HG03103 (cell line): ENCODE measurements around the gene POLL.
"Not testable (repeated sequence)": the region's sequence is repeated elsewhere in the genome, so short reads cannot be mapped to it uniquely, and the experiment has no call there.

Experiments used
- ATAC-seq: cut with Tn5 transposase; IDR thresholded peaks from one replicate; pipeline ENCODE4 v1.9.1; 2021; ENCODE audit warnings: low read depth; ENCODE audit not compliant: unreplicated experiment

Gene POLL

DNA sequence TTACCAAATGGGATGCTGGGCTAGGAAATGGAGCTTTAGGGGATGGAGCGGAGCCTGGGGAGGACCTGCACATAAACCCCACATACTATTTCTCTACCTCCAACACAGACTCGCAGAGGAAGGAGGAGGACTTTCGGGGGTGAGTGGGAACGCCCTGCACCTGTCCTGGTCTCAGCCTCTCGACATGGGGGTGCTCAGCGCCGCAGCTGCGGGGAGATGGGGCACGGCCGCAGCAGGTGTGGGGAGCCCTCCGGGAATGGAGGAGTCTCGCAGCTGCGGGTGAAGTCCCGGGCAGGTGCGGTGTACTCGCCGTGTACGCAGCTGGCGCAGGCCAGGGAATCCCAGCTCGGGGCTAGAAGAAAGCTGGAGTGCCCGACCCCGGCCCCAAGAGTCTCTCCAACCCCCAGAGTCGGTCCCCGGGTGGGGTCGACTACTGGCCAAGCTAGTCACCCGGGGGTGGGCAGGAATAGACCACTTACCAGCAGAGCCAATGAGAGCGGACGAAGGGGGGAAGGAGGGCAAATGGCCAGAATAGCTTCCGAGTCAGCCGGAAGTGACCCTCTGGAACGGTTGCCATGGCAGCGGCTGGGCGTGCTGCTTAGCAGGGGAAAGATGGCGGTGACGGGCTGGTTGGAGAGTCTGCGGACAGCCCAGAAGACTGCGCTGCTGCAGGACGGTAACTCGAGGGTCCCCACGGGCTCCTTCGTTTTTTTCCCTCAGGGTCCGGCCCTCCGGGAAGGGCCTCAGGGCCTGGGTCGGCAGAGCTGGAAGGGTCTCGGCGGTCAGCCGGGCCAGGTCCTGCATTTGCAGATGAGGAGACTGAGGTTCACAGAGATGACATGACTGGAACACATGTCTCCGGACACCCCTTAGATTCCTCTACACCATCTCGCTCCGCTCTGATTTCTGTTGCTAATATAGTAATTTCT, at the start of gene POLL, which contains the start of gene DPCD:
TSS of gene POLL (minus strand) at position 533 of the 929 bp plus-strand sequence. CDS start 897 bp downstream, outside the sequence.
TSS of gene DPCD (plus strand) at position 597 of the 929 bp plus-strand sequence. CDS start at position 613, 16 bp downstream.
- ATAC-seq, result peak; percentile 90

DNA sequence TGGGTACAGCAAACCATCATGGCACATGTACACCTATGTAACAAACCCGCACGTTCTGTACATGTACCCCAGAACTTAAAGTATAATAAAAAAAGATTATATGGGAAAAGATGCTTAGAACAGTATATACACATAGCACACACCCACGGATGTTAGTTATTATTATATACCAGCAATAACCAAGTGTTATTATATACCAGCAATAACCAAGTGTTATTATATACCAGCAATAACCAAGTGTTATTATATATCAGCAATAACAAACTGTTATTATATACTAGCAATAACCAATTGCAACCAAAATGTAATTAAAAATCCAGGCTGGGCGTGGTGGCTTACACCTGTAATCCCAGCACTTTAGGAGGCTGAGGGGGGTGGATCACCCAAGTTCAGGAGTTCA, 45.5 kb upstream of the POLL start:
- not testable (repeated sequence) for ATAC-seq

DNA sequence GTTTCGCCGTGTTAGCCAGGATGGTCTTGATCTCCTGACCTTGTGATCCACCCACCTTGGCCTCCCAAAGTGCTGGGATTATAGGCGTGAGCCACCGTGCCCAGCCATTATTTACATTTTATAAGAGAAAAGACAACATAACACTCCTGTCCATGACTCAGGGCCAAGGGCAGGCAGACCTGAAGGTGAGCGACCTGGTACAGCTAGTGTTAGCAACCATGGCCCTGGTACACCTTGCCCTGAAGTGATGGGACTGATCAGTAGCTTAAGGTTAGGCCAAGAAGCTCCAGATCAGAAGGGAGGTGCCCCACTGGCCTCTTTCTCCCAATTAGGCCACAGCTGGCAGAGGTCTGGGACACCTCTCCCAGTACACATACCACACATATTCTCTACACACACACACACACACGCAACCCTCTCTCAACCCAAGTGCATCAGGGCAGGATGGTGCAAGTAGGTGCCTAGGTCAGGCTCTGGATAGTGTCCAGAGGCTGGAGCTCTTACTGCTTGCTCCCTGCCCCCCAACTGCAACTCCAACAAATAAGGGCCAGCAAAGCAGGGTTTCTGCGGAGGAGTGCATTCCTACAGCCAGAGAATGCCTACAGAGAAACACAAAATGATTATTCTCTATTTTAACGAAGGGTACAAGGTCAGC, 43.9 kb upstream of the POLL start:
- no peak for ATAC-seq

DNA sequence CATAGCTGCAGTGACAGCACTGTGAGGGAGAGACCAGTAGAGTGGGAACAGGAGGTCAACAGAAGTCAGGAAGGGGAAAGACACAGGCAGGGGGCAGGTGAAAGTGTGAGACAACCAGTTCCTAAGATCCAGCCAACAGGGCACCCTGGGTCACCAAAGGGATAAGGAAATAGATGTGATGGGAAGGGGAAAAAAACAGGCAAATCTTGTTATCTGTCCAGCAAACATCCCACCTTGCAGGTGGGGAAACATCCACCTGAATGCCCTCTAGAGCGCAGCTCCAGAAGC, 42.5 kb upstream of the POLL start:
- ATAC-seq, result no peak

DNA sequence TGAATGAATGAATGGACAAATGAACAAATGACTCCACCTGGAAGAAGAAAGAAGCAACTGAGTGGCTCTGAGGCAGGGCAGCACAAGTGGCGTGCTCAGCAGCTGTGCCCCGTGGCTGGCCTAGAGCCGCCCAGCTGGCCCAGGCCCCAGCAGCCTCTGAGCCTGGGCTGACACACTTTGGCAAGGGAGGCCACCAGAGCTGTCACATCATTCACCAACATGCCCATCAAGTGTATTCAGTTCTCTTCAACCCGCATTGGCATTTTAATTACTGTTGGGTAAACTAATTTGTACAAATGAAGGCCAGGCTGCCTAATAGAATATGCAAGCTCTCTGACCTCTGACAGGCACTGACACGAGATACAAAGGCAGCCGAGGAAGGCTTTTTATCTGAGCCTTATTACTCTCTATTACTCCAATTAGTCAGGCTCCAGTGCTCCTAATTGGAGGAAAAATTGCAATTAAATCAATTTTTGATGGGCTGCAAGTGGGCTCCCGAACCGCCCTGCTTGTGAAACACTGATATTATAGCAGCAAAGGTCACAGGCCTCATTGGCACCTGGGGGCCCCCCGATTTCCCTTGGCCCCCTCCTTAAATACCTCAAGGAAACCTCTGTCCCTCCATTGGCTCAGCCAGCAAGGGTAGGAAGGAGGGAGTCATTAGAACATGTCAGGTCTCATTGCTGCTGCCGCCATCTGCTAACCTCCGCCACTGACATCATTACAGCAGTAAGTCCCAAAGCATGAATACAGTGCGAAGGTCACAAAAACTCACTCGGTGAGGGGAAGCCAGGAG, 42.0 kb upstream of the POLL start:
- no peak for ATAC-seq

DNA sequence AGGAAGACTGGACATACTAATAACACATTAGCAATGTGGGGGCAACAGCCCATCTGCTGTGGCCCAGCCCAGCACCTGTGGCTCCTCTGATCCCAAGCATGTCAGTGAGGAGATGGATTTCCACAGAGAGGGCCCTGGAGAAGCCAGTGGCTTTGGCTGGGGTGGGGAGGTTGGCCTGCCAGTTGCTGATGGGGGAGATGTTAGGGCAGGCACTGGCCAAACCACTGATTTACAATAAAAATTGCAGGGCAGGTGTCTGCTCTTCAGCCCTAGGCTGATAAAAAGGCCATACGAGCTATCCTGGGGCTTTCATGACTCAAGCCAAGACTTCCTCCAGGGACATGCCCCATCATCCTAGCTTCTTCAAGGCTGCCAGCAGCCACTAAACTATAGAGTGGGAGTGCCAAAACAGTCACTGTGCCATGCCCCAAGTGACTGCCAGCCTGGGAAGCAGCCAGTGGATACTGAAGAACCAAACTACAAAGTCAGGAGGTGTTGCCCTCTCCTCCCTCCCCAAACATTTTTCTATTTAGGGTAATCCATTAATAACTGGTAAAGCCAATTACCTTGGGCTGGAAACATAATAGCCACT, 37.9 kb upstream of the POLL start:
- no peak for ATAC-seq

DNA sequence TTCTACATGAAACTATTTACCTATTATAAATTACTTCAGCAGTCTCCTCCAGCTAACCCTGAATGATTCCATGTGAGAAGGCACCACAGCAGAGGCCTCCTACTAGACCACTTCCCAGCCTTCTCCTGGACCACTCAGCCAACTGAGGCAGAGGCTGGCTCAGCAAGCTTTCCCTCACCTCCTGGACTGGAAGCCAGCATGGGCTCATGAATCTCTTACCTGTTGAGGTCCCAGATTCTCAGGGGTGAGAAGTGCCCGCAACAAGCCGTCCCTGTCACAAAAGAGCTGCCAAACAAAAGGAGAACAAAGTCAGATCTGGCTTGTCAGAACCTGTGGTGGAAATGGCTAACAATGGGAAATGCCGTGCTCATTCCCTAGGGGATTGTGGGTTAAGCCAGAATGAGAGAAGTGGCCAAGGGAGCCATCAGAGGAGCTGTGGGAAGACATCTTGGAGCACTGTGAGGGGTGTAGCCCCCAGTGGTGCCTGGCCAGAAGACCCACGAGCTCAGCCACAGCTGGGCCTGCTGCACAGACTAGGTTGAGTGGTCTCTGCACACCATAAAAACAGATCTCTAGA, 36.6 kb upstream of the POLL start:
- no peak for ATAC-seq

DNA sequence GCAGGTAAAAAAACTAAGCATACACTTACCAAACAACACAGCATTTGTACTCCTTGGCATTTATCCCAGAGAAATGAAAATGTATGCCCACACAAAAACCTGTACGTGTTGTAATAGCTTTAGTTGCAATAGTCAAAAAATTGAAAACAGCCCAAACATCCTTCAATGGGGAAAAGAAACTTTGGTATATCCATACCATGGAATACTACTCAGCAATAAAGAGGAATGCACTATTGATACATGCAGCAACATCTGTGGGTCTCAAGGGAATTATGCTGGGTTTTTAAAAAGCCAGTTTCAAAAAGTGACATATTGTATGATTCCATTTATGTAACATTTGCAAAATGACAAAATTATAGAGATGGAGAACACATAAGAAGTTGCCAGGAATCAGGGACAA, 35.5 kb upstream of the POLL start:
- no peak for ATAC-seq

DNA sequence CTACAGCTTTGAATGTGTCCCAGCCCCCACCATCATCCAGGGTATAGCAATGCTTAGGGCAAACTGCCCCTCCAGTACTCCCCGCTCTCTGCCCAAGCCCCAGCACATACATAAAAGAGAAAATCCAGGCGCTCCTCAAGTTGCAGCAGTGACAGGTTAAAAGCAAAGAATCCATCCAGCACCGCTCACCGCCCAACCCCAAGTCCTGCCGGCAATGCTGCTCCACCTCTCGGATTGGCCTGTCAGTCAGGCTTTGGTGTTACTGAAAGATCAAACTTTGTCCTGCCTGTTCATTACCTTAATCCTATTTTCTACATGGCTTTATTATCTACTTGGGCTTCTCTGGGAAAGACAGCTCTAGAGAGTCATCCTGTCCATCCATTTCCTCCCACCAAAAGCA, 31.9 kb upstream of the POLL start:
- ATAC-seq, result no peak

DNA sequence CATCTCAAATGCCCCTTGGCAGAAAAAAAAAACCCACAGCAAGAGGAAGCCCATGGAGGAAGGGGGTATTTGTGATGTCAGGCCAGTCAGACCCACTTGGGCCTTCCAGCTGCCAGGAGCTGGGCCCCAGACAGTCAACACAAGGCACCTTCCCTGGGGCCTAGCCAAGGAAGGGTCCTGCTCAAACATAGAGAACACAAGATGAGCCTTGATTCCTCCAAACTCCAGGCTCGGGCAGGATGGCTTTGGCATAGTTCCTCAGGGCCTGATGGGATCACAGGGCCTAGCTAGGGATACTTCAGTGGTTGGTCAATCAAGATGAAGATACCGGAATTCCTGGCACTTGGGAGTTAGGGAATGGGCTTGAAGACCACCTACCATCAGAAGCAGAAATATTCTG, 30.8 kb upstream of the POLL start:
- no peak for ATAC-seq

DNA sequence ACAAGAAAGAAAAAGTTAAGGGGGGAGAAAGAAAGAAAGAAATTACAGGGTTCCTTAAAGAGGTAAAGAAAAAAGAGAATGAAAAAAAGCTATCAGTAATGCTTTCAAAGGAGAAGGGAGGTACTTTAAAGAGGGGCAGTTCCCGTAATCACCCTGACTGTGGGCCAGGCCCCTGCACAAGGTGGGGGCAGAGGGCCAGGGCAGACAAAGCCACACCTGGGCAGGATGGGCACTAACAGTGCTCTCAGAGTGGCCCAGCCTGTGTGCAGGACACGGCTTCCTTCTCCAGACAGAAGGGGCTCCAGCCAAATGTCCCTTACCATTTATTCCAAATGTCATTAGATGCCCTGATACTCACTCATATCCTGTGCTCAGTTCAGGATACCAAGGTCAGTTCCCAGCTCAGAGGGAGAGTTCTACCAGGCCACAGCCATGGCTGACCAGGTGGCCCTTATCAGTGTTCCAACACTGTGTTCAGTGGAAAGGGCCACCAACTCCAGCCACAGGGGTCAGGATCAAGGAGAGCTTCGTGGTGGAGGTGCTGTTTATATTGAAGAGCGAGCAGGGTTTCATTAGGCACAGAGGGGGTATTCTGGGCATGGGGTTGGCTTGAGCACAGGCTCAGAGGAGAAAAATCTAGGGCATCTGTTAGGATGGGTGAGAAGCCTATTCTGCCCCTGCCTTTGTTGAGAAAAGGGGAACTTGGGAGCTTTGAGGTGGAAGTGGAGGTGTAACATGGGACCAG, 29.9 kb upstream of the POLL start:
- no peak for ATAC-seq

DNA sequence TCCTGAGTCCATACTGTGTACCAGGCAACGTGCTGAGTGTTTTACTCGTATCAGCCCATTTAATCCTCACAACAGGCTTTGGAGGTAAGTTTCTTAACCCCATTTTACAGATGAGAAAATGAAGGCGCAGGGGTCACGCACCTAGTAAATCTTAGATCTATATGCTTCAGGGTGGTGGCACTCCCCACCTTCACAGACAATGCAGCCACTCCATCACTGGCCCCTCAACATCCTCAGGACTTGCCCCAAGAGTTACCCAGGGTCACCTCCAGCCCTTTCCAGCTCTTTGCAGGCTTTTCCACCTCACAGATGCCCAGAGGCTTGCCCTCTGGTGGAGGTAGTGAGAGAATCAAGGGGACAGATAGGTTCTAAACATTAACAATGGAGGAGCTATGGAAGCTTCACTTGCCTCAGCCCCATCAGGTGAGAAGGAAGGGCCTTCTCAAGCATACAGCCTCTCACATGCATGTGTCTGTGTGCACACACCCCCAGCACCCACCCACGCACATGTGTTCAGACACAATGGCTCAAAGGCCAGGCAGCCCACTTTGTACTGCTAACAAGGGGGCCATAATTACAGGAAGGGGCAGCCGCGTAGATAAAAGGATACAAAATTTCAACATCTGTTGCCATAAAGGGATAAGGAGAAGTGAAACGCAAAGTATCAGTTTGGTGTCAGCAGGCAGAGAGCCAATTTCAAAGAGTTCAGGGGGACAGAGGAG, 29.2 kb upstream of the POLL start:
- no peak for ATAC-seq

DNA sequence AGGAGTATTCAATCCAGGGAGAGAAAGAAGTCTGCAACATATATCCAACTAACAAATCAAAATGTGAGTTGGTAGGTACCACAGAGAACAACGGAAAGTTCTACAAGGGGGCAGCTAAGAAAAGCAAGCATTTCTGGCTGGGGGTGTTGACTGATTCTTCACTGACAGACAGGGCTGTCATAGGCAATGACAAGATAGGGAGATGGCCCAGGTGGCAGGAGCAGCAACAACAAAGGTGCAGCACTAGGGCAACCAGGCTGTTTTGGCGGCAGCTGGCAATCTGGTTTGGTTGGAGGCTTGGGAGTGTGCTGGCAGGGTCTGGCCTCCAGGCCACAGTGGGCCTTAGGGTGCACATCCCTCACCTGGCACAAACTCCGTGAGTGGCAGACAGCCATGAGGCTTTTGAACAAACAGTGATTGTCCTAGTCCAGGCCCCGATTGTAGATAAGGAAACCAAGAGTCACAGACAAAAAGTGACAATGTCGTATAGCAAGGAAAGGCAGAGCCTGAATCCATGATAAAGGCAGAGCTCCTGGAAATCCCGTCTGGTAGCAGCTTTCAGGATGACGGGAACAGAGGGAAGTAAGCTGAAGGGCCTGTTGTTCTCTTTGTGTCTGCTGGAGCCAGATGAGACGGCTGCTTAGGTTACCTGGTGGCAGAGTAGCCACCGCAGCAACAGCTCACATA, 28.5 kb upstream of the POLL start:
- ATAC-seq, result no peak

DNA sequence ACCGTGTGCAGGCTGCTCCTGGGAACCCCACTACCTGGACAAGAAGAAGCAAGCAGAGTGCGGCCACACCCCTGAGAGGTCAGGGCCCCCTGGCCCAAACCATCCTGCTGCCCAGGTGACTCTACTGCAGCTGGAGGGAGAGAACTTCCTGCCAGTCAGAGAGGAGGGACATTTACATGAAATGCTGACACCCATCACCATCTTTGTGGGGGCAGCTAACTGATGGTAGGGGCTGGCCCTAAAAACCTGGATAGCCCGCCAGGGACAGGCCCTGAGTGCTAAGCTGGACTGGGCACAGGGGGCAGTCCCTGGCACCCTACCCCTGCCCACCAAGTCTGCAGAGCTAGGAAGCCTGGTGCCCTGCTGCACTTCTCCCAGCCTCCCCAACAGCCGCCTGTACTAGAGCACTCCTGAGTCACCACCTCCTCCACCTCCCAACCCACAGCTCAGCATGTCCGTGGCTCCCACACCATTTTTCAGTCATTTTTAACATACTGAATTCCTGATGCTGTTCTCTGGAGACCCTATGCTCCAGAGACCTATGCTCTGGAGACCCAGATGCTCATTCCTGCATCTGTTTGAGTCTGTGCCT, 27.6 kb upstream of the POLL start:
- ATAC-seq, result no peak

DNA sequence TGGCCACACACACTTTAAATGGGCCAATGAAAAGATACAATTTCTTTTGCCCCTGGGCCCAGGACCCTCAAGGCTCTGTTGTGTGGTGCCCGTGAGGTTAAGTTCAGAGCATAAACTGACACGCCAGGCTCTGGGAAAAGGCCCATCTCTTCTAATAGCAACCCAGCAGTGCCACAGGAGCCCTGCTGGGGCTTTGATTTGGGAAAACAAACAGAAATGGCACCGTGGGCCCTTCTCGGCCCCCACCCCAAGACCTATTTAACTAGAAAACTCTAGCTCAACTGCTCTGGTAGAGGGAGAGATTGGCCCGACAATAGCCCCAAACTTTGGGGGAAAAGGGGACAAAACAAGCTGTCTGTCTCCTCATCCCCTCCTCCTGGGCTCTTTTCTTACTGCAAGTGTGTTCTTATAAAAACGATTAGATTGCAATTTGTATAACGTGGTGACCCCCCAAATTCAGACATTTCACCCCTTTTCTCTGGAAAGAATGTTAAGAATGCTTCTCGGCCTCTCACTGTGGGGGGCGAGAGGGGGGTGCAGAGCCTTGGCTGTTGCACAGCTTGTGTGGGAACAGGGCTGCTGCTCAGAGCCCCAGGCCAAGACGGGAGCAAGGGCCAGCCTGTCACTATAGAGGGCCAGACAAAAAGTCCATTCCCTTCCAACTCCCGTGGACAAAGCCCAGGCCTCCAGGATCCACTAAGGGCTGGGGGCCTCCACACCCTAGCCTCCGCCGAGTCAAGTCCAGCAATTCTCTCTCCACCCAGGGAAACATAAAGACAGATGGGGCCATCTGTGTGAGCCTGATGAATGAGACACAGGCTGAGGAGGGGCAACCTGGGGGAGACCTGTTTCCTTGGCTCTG, 26.8 kb upstream of the POLL start:
- ATAC-seq, result no peak

DNA sequence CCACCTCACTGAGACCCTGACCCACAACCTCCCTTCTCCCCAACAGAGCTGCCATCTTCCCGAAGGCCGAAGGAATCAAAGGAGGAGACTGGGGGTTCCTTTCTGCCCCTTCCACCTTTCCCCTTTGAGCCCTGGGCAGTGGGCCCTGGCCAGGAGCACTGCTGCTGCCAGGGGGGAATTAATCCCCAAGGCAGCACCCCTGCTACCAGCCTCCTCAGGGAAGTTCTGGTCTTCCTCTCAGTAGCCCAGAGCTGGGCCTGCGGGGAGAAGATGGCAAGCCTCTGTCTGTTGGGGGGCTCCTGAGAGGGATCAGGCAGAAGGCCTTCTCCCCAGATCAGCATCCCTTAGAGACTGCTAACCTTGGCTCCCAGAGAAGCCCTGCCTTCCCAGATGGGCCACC, 25.6 kb upstream of the POLL start:
- ATAC-seq, result no peak

DNA sequence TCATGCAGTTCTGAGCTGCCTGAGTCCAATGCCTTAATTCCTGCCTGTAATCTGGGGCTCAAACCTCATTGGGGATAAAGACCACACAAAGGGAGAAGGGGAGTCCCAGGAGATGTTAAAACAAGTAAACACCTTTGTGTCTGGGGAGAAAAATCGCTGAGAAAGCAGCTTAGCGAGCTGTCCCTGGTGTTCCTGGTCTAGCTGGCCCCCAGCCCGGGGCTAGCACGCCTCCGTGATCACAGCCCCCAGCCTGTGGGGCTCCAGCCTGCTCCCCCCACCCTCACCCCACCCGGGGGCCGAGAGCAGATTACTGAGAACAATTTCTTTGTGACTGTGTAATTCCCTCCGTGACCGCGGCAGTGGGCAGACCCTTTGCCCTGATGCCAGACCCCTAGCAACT, 24.8 kb upstream of the POLL start:
- ATAC-seq, result no peak
